CD4-positive, alpha-beta T cell treated with Interferon gamma for 1 hour (primary cell): ENCODE measurements around the gene SEMA3E.
"Not testable (repeated sequence)": the region's sequence is repeated elsewhere in the genome, so short reads cannot be mapped to it uniquely, and the experiment has no call there.

ENCODE experiments used
- DNase-seq: peaks from one replicate; pipeline ENCODE4 v3.0.0-alpha.2; 2020

The SEMA3E gene

GRCh38 chr7:83552556-83552955, 96.4 kb downstream of the SEMA3E start:
- DNase-seq = not testable (repeated sequence)

- no peak for DNase-seq
Measured at GRCh38 chr7:83550100-83550499, 98.8 kb downstream of the SEMA3E start.

GRCh38 chr7:83548250-83548649, 100.7 kb downstream of the SEMA3E start:
- DNase-seq = no peak

- DNase-seq = no peak
Measured at GRCh38 chr7:83547526-83547925, 101.4 kb downstream of the SEMA3E start.

GRCh38 chr7:83546586-83546985, 102.4 kb downstream of the SEMA3E start:
- DNase-seq = no peak

- DNase-seq = no peak
Measured at GRCh38 chr7:83541187-83541960, 107.6 kb downstream of the SEMA3E start.

GRCh38 chr7:83534488-83534887, 114.5 kb downstream of the SEMA3E start:
- no peak for DNase-seq

- no peak for DNase-seq
Measured at GRCh38 chr7:83532219-83532618, 116.7 kb downstream of the SEMA3E start.

- no peak for DNase-seq
Measured at GRCh38 chr7:83531766-83532165, 117.2 kb downstream of the SEMA3E start.

- DNase-seq = no peak
Measured at GRCh38 chr7:83528925-83529423, 120.0 kb downstream of the SEMA3E start.

- no peak for DNase-seq
Measured at GRCh38 chr7:83524277-83525075, 124.5 kb downstream of the SEMA3E start.

GRCh38 chr7:83520726-83521125, 128.2 kb downstream of the SEMA3E start:
- no peak for DNase-seq

- no peak for DNase-seq
Measured at GRCh38 chr7:83519240-83519639, 129.7 kb downstream of the SEMA3E start.

GRCh38 chr7:83517035-83517700, 131.8 kb downstream of the SEMA3E start:
- no peak for DNase-seq

- DNase-seq = no peak
Measured at GRCh38 chr7:83514977-83515376, 134.0 kb downstream of the SEMA3E start.

GRCh38 chr7:83509255-83510021, 139.5 kb downstream of the SEMA3E start:
- DNase-seq = no peak

- DNase-seq = no peak
Measured at GRCh38 chr7:83504330-83504729, 144.6 kb downstream of the SEMA3E start.

GRCh38 chr7:83502636-83503035, 146.3 kb downstream of the SEMA3E start:
- DNase-seq = no peak

- no peak for DNase-seq
Measured at GRCh38 chr7:83494683-83495082, 154.3 kb downstream of the SEMA3E start.

GRCh38 chr7:83492802-83493201, 156.1 kb downstream of the SEMA3E start:
- DNase-seq = no peak

GRCh38 chr7:83487801-83488200, 161.1 kb downstream of the SEMA3E start:
- no peak for DNase-seq

- no peak for DNase-seq
Measured at GRCh38 chr7:83486957-83487356, 162.0 kb downstream of the SEMA3E start.

- DNase-seq = no peak
Measured at GRCh38 chr7:83486536-83486935, 162.4 kb downstream of the SEMA3E start.
